Left lung (tissue), 10 donors: Measurements from ENCODE around the gene CCDC91. TPM values are rescaled to one million over a fixed set of nuclear protein-coding genes. Genes with fewer than 3 reads are reported as not detected.
"Not testable (repeated sequence)": the region's sequence is repeated elsewhere in the genome, so short reads cannot be mapped to it uniquely, and the experiment has no call there.

Experiments used
- ATAC-seq: fragments of 200-7000 bp; cut with Tn5 transposase; one replicate; pipeline ENCODE4 v1.9.1; 2020; ENCODE audit warnings: moderate library complexity
- DNase-seq, 4 donors: peaks; one replicate each; pipeline ENCODE4 v3.0.0-alpha.2; 2013 to 2020
- H3K27ac ChIP-seq, 2 donors: fragments of 200-600 bp; sonication (generic) in 1 of 2; one replicate each; pipeline versions ENCODE4 v1.5.0 to v1.8.0; 2020 to 2021
- H3K27me3 ChIP-seq, 2 donors: fragments of 200-600 bp; sonication (generic) in 1 of 2; one replicate each; pipeline versions ENCODE4 v1.5.0 to v1.8.0; 2020 to 2021
- H3K36me3 ChIP-seq, 2 donors: fragments of 200-600 bp; sonication (generic) in 1 of 2; one replicate each; pipeline versions ENCODE4 v1.5.0 to v1.8.0; 2020 to 2021
- H3K4me1 ChIP-seq, 2 donors: fragments of 200-600 bp; one replicate each; pipeline ENCODE4 v1.8.0; 2021
- H3K4me3 ChIP-seq, 2 donors: fragments of 200-600 bp; sonication (generic) in 1 of 2; one replicate each; pipeline versions ENCODE4 v1.5.0 to v1.8.0; 2020 to 2021; ENCODE audit warnings: mild to moderate bottlenecking in 1 of 2
- H3K9me3 ChIP-seq, 2 donors: fragments of 200-600 bp; sonication (generic) in 1 of 2; one replicate each; pipeline versions ENCODE4 v1.5.0 to v1.8.0; 2020 to 2021
- intact Hi-C, 2 donors: fragments of 100-400 bp; cut with DNase I; formaldehyde crosslinking; loops; one replicate each; pipeline versions ENCODE4 v1.11.2 to v1.14.2; 2022
- polyA plus RNA-seq, 6 donors: library from polyadenylated mRNA; unstranded; fragments of 120-200 nt; gene quantifications; one replicate each; pipeline ENCODE4 v1.2.1, GENCODE V29; 2013; ENCODE audit not compliant: insufficient read length in 6 of 6
- total RNA-seq, 2 donors: library from RNA; stranded (reverse); fragmentation: NEBNext Ultra II Directional; extraction: Animal tissue kit (Norgen Biotek cat#: 25700); gene quantifications; one replicate each; pipeline ENCODE4 v1.2.1, GENCODE V29; 2021
- TF ChIP-seq, protein P1 (sequence below), 2 donors: fragments of 200-600 bp; sonication (generic) in 1 of 2; IDR thresholded peaks; one replicate each; pipeline versions ENCODE4 v1.5.0 to v1.8.0; 2021; ENCODE audit warnings: antibody characterized with exemption in 2 of 2
- donor health status: DM: no; HTN: yes; CAD: no.
- donor health status: DM: no; HTN: no; CAD: no.

Gene CCDC91
- total and polyA plus RNA-seq, 8 donors: 18.5 to 30.0 (median 26.2) TPM

DNA sequence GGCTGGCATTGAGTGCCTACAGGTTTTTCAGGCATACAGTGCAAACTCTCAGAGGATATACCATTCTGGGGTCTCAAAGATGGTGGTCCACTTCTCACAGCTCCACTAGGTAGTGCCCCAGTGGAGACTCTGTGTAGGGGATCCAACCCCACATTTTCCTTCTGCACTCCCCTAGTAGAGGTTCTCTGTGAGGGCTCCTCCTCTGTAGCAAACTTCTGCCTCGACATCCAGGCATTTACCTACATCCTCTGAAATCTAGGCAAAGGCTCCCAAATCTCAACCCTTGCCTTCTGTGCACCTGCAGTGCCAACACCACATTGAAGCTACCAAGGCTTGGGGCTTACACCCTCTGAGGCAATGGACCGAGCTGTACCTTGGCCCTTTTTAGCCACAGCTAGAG lies 179.2 kb downstream of the CCDC91 start:
- no peaks in the 10 kb centered on the region for H3K4me1 ChIP-seq
- DNase-seq: no peak
- H3K27me3 ChIP-seq: no peaks in the 10 kb centered on the region
- no peak for ATAC-seq
- no peak overlapping the region for H3K4me3 ChIP-seq
- TF ChIP-seq, protein P1, sequence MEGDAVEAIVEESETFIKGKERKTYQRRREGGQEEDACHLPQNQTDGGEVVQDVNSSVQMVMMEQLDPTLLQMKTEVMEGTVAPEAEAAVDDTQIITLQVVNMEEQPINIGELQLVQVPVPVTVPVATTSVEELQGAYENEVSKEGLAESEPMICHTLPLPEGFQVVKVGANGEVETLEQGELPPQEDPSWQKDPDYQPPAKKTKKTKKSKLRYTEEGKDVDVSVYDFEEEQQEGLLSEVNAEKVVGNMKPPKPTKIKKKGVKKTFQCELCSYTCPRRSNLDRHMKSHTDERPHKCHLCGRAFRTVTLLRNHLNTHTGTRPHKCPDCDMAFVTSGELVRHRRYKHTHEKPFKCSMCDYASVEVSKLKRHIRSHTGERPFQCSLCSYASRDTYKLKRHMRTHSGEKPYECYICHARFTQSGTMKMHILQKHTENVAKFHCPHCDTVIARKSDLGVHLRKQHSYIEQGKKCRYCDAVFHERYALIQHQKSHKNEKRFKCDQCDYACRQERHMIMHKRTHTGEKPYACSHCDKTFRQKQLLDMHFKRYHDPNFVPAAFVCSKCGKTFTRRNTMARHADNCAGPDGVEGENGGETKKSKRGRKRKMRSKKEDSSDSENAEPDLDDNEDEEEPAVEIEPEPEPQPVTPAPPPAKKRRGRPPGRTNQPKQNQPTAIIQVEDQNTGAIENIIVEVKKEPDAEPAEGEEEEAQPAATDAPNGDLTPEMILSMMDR (IDR thresholded peaks at IDR 0.05): no peak
- no peak overlapping the region for H3K27ac ChIP-seq
- intact Hi-C loops: no loop called here
- peaks cover 3 to 57% of the 10 kb centered on the region in 2 donors for H3K9me3 ChIP-seq
- H3K36me3 ChIP-seq: peaks cover 0 to 49% of the 10 kb centered on the region in 2 donors

DNA sequence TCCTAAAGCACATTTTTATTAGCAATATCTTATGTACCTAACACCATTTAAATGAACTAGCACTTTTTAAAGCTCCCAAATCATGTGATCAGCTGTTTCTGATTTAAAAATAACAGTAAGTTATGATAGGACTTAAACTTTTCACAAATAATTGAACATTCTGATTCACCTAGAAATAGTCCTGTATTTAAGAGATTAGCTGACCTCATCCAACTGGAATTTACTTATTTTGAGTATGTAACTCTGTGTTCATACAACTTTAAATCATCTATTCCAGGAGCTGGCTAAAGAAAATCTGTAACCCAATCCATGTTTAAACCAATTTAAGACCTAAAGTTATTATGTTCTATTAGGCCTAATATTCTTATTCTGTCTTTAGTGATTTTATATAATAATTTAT lies 184.3 kb downstream of the CCDC91 start:
- H3K4me1 ChIP-seq: no peaks in the 10 kb centered on the region
- intact Hi-C loops: no loop called here
- peaks cover 0 to 24% of the 10 kb centered on the region in 2 donors for H3K36me3 ChIP-seq
- no peak overlapping the region for H3K27ac ChIP-seq
- peaks cover 3 to 30% of the 10 kb centered on the region in 2 donors for H3K9me3 ChIP-seq
- TF ChIP-seq, protein P1 (IDR thresholded peaks at IDR 0.05): no peak
- no peaks in the 10 kb centered on the region for H3K27me3 ChIP-seq
- no peak for ATAC-seq
- DNase-seq: no peak
- no peak overlapping the region for H3K4me3 ChIP-seq

GRCh38 chr12:28378736-28379135 lies 188.5 kb downstream of the CCDC91 start:
- Histone ChIP-seq H3K9me3 (no peaks in the 10 kb centered on the region), H3K36me3 (no peaks in the 10 kb centered on the region), H3K4me3 (no peak overlapping the region), H3K27ac (no peak overlapping the region), H3K27me3 (no peaks in the 10 kb centered on the region), H3K4me1 (no peaks in the 10 kb centered on the region)
- no peak for DNase-seq
- ATAC-seq: no peak
- TF ChIP-seq, protein P1 (IDR thresholded peaks at IDR 0.05): no peak
- intact Hi-C loops: no loop called here

GRCh38 chr12:28379779-28380178 lies 189.5 kb downstream of the CCDC91 start:
- H3K9me3 ChIP-seq, intact Hi-C loops, H3K36me3 ChIP-seq, ATAC-seq, H3K4me3 ChIP-seq, H3K27me3 ChIP-seq, H3K27ac ChIP-seq, DNase-seq, H3K4me1 ChIP-seq: not testable (repeated sequence)

GRCh38 chr12:28383368-28383767 lies 193.1 kb downstream of the CCDC91 start:
- ATAC-seq: no peak
- no peak for DNase-seq
- Histone ChIP-seq H3K9me3 (no peaks in the 10 kb centered on the region), H3K4me1 (no peaks in the 10 kb centered on the region), H3K27ac (no peak overlapping the region), H3K36me3 (no peaks in the 10 kb centered on the region), H3K4me3 (no peak overlapping the region), H3K27me3 (no peaks in the 10 kb centered on the region)
- TF ChIP-seq, protein P1 (IDR thresholded peaks at IDR 0.05): no peak
- intact Hi-C loops: no loop called here

DNA sequence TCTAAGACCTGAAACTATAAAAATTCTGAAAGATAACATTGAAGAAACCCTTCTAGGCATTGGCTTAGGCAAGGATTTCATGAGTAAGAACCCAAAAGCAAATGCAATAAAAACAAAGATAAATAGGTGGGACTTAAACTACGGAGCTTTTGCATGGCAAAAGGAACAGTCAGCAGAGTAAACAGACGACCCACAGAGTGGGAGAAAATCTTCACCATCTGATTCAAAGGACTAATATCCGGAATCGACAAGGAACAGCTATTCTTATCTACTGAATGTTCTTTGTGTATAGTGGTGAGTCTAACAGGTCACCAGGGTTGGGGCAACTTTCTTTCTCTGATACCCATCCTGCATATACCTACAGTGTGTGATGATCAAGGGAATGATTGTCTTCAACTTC lies 198.6 kb downstream of the CCDC91 start:
- ATAC-seq (no peak), DNase-seq (no peak)
- Histone ChIP-seq H3K27ac (no peak overlapping the region), H3K9me3 (no peaks in the 10 kb centered on the region), H3K4me1 (peaks cover 0 to 2% of the 10 kb centered on the region in 2 donors), H3K27me3 (no peaks in the 10 kb centered on the region), H3K36me3 (no peaks in the 10 kb centered on the region), H3K4me3 (no peak overlapping the region)
- intact Hi-C loops: no loop called here
- TF ChIP-seq, protein P1 (IDR thresholded peaks at IDR 0.05): no peak
